Activated gamma-delta T cell (primary cell): ENCODE data around the gene SLC16A14.

Experiments
- DNase-seq: peaks from one replicate; lab custom pipeline; 2025; lab: John Stamatoyannopoulos, UW

Gene SLC16A14

GRCh38 chr2:230042195-230042594 lies 26.5 kb downstream of the SLC16A14 start:
- DNase-seq = no peak

GRCh38 chr2:230023313-230023712 lies 45.4 kb downstream of the SLC16A14 start:
- DNase-seq = no peak

GRCh38 chr2:230019742-230020141 lies 49.0 kb downstream of the SLC16A14 start:
- DNase-seq = no peak

- DNase-seq = no peak
Observed at GRCh38 chr2:230018153-230018552, 50.6 kb downstream of the SLC16A14 start.

- no peak for DNase-seq
Observed at GRCh38 chr2:230016844-230017243, 51.9 kb downstream of the SLC16A14 start.

GRCh38 chr2:230012267-230012884 lies 56.3 kb downstream of the SLC16A14 start:
- no peak for DNase-seq

- no peak for DNase-seq
Observed at GRCh38 chr2:230011617-230012016, 57.1 kb downstream of the SLC16A14 start.

- DNase-seq = no peak
Observed at GRCh38 chr2:230010501-230010900, 58.2 kb downstream of the SLC16A14 start.

GRCh38 chr2:230008708-230009066 lies 60.0 kb downstream of the SLC16A14 start:
- no peak for DNase-seq

GRCh38 chr2:230007931-230008707 lies 60.6 kb downstream of the SLC16A14 start:
- DNase-seq = no peak

GRCh38 chr2:230000118-230000841 lies 68.4 kb downstream of the SLC16A14 start:
- no peak for DNase-seq

- DNase-seq = no peak
Observed at GRCh38 chr2:229997565-229997964, 71.2 kb downstream of the SLC16A14 start.

GRCh38 chr2:229996320-229996719 lies 72.4 kb downstream of the SLC16A14 start:
- DNase-seq = no peak

GRCh38 chr2:229993236-229993635 lies 75.5 kb downstream of the SLC16A14 start:
- DNase-seq = no peak
